HG03064 (cell line): Measurements from ENCODE around the gene DAZL.

Experiments
- ATAC-seq: cut with Tn5 transposase; IDR thresholded peaks from one replicate; pipeline ENCODE4 v1.9.1; 2021; ENCODE audit warnings: low read depth; ENCODE audit not compliant: unreplicated experiment

The DAZL gene

GRCh38 chr3:16596352-16597032, 8.7 kb downstream of the DAZL start:
- ATAC-seq: peak; percentile 52

GRCh38 chr3:16595778-16596177, 9.4 kb downstream of the DAZL start:
- no peak for ATAC-seq

GRCh38 chr3:16589867-16590624, 15.2 kb downstream of the DAZL start:
- peak; percentile 95 for ATAC-seq

GRCh38 chr3:16589120-16589519, 16.1 kb downstream of the DAZL start:
- ATAC-seq: no peak

GRCh38 chr3:16587681-16588060, 17.6 kb downstream of the DAZL start:
- ATAC-seq: no peak

- no peak for ATAC-seq
These were observed 18.1 kb downstream of the DAZL start for GRCh38 chr3:16587047-16587680.

- ATAC-seq: no peak
These were observed 20.3 kb downstream of the DAZL start for GRCh38 chr3:16584880-16585279.

GRCh38 chr3:16583551-16583950, 21.7 kb downstream of the DAZL start:
- no peak for ATAC-seq

GRCh38 chr3:16570113-16570512, 35.1 kb downstream of the DAZL start:
- ATAC-seq: no peak

GRCh38 chr3:16568532-16568931, 36.7 kb downstream of the DAZL start:
- ATAC-seq: no peak

GRCh38 chr3:16568115-16568514, 37.1 kb downstream of the DAZL start:
- no peak for ATAC-seq

GRCh38 chr3:16559653-16560365, 45.4 kb downstream of the DAZL start:
- no peak for ATAC-seq

- no peak for ATAC-seq
These were observed 51.1 kb downstream of the DAZL start for GRCh38 chr3:16554126-16554525.

GRCh38 chr3:16552757-16553156, 52.5 kb downstream of the DAZL start:
- no peak for ATAC-seq

GRCh38 chr3:16551342-16551976, 53.8 kb downstream of the DAZL start:
- ATAC-seq: no peak

GRCh38 chr3:16550676-16551341, 54.4 kb downstream of the DAZL start:
- peak; percentile 76 for ATAC-seq

GRCh38 chr3:16550305-16550675, 54.9 kb downstream of the DAZL start:
- no peak for ATAC-seq

- no peak for ATAC-seq
These were observed 56.5 kb downstream of the DAZL start for GRCh38 chr3:16548721-16549120.

- ATAC-seq: no peak
These were observed 57.5 kb downstream of the DAZL start for GRCh38 chr3:16547561-16548357.
